H1 (cell line): Measurements from ENCODE around the gene DIP2C.

ENCODE experiments used
- ATF2 ChIP-seq: IDR thresholded peaks from 2 replicates; pipeline ENCODE4 v1.6.1; 2012; ENCODE audit warnings: low read length, inconsistent platforms
- CTCF ChIP-seq, 3 experiments: IDR thresholded peaks; 1 replicate in 2 of 3; 2 replicates in 1 of 3; pipeline versions ENCODE4 v1.5.1 to v1.6.1; 2011; ENCODE audit warnings: low read length in 3 of 3, mild to moderate bottlenecking in 3 of 3, inconsistent platforms in 2 of 3, low read depth in 1 of 3, moderate library complexity in 1 of 3; ENCODE audit not compliant: insufficient read depth in 1 of 3; ENCODE audit errors: control extremely low read depth in 1 of 3
- EP300 ChIP-seq, 2 experiments: IDR thresholded peaks; 1 replicate in 1 of 2; 2 replicates in 1 of 2; pipeline ENCODE4 v1.6.1; 2011 to 2012; ENCODE audit warnings: low read depth in 2 of 2, low read length in 2 of 2, mild to moderate bottlenecking in 2 of 2, borderline replicate concordance in 1 of 2, inconsistent platforms in 1 of 2, moderate library complexity in 1 of 2
- MAFK ChIP-seq: IDR thresholded peaks from 2 replicates; pipeline ENCODE4 v1.6.1; 2012; ENCODE audit warnings: low read depth, mild to moderate bottlenecking, improper control_type of control experiment, low read length
- POLR2A ChIP-seq, 2 experiments: IDR thresholded peaks; 1 replicate in 1 of 2; 2 replicates in 1 of 2; pipeline ENCODE4 v1.6.1; 2011; ENCODE audit warnings: low read depth in 2 of 2, low read length in 2 of 2, mild to moderate bottlenecking in 2 of 2; ENCODE audit errors: control extremely low read depth in 1 of 2
- POLR2AphosphoS5 ChIP-seq: IDR thresholded peaks from 2 replicates; pipeline ENCODE4 v1.6.1; 2011; ENCODE audit warnings: low read depth, low read length
- RFX5 ChIP-seq: IDR thresholded peaks from 2 replicates; pipeline ENCODE4 v1.6.1; 2011; ENCODE audit warnings: low read depth, low read length, improper control_type of control experiment, borderline replicate concordance
- SAP30 ChIP-seq: fragments of 300-600 bp; sonication (generic); IDR thresholded peaks from 2 replicates; pipeline ENCODE4 v1.7.1; 2012; ENCODE audit warnings: low read length, moderate library complexity, mild to moderate bottlenecking, inconsistent platforms; ENCODE audit not compliant: insufficient read depth, insufficient replicate concordance
- SIN3A ChIP-seq, 2 experiments: IDR thresholded peaks in 1 of 2; conservative IDR thresholded peaks in 1 of 2; 2 replicates each; pipeline ENCODE4 v1.6.1; 2011 to 2012; ENCODE audit warnings: low read length in 2 of 2, improper control_type of control experiment in 1 of 2, low read depth in 1 of 2, mild to moderate bottlenecking in 1 of 2
- SRF ChIP-seq: IDR thresholded peaks from 2 replicates; pipeline ENCODE4 v1.6.1; 2011; ENCODE audit warnings: mild to moderate bottlenecking, low read depth, low read length, moderate library complexity
- SUZ12 ChIP-seq: fragments of 200-600 bp; sonication (generic); IDR thresholded peaks from 2 replicates; pipeline ENCODE4 v1.6.1; 2012; ENCODE audit warnings: mild to moderate bottlenecking, inconsistent platforms, low read length, moderate library complexity, mixed read lengths
- USF2 ChIP-seq: IDR thresholded peaks from 2 replicates; pipeline ENCODE4 v1.6.1; 2011; ENCODE audit warnings: low read length, improper control_type of control experiment
- YY1 ChIP-seq: IDR thresholded peaks from 2 replicates; pipeline ENCODE4 v1.6.1; 2011; ENCODE audit warnings: low read depth, mild to moderate bottlenecking, low read length

GRCh38 chr10:443459-443858 is 246.0 kb downstream of the DIP2C start:
- no peak for TF ChIP-seq CTCF (IDR thresholded peaks at IDR 0.05; ENCODE audit: control extremely low read depth in 1 of 3, insufficient read depth in 1 of 3, low read depth in 1 of 3, low read length in 3 of 3)
- TF ChIP-seq SIN3A (conservative IDR thresholded peaks at IDR 0.05 in 1 of 2, IDR thresholded peaks at IDR 0.05 in 1 of 2; ENCODE audit: low read depth in 1 of 2, low read length in 2 of 2), result no peak
- TF ChIP-seq SAP30, result no peak
- no peak for TF ChIP-seq ATF2
- no peak for TF ChIP-seq POLR2AphosphoS5
- TF ChIP-seq MAFK, result no peak
- TF ChIP-seq SRF, result no peak
- TF ChIP-seq SUZ12, result no peak
- TF ChIP-seq USF2, result no peak
- TF ChIP-seq POLR2A (IDR thresholded peaks at IDR 0.05; ENCODE audit: control extremely low read depth in 1 of 2, low read depth in 2 of 2, low read length in 2 of 2), result no peak
- TF ChIP-seq EP300 (IDR thresholded peaks at IDR 0.05; ENCODE audit: borderline replicate concordance in 1 of 2, low read depth in 2 of 2, low read length in 2 of 2), result no peak
- TF ChIP-seq RFX5, result no peak
- no peak for TF ChIP-seq YY1
